D721Med (cell line): ENCODE results near the gene RIMS4.

Experiments
- DNase-seq: peaks from one replicate; pipeline ENCODE4 v3.0.0; 2011; ENCODE audit warnings: low spot score; ENCODE audit not compliant: insufficient read length
- FAIRE-seq: peaks from 2 replicates; lab custom pipeline; 2011; peaks lifted over from hg19 to GRCh38; lab: Jason Lieb, UNC
- CTCF ChIP-seq: IDR thresholded peaks from 2 replicates; pipeline ENCODE4 v1.5.1; 2012; ENCODE audit warnings: mild to moderate bottlenecking, control low read depth; ENCODE audit not compliant: insufficient read depth; ENCODE audit errors: missing control alignments

RIMS4 gene

GRCh38 chr20:44721785-44722054 lies 88.6 kb downstream of the RIMS4 start:
- no peak for FAIRE-seq
- DNase-seq, result no peak
- TF ChIP-seq CTCF, result no peak

- no peak for TF ChIP-seq CTCF
- FAIRE-seq (no peak), DNase-seq (no peak)
Measured at GRCh38 chr20:44720997-44721784, 89.2 kb downstream of the RIMS4 start.

GRCh38 chr20:44720621-44720996 lies 89.7 kb downstream of the RIMS4 start:
- no peak for DNase-seq
- TF ChIP-seq CTCF, result no peak
- FAIRE-seq, result no peak

- DNase-seq, result no peak
- no peak for FAIRE-seq
Measured at GRCh38 chr20:44719841-44720240, 90.5 kb downstream of the RIMS4 start.

GRCh38 chr20:44717986-44718385 lies 92.4 kb downstream of the RIMS4 start:
- FAIRE-seq, result no peak
- no peak for DNase-seq
- no peak for TF ChIP-seq CTCF

More at GRCh38 chr20:44719841-44720240, 90.5 kb downstream of the RIMS4 start:
- no peak for TF ChIP-seq CTCF

GRCh38 chr20:44716309-44717106 lies 93.8 kb downstream of the RIMS4 start:
- TF ChIP-seq CTCF, result no peak
- FAIRE-seq (no peak), DNase-seq (no peak)
